Neural progenitor cell (in vitro differentiated cells): ENCODE data around the gene MED25.

ENCODE experiments used
- EZH2phosphoT487 ChIP-seq: fragments of 200-600 bp; sonication (generic); IDR thresholded peaks from 2 replicates; pipeline ENCODE4 v1.6.1; 2017; ENCODE audit warnings: antibody characterized with exemption
- TF ChIP-seq, protein P1 (sequence below): fragments of 200-600 bp; sonication (generic); IDR thresholded peaks from 2 replicates; pipeline ENCODE4 v1.5.1; 2017; ENCODE audit warnings: antibody characterized with exemption, mild to moderate bottlenecking

GRCh38 chr19:49863254-49863934 is 45.3 kb downstream of the MED25 start:
- TF ChIP-seq EZH2phosphoT487 = no peak
- TF ChIP-seq, protein P1, sequence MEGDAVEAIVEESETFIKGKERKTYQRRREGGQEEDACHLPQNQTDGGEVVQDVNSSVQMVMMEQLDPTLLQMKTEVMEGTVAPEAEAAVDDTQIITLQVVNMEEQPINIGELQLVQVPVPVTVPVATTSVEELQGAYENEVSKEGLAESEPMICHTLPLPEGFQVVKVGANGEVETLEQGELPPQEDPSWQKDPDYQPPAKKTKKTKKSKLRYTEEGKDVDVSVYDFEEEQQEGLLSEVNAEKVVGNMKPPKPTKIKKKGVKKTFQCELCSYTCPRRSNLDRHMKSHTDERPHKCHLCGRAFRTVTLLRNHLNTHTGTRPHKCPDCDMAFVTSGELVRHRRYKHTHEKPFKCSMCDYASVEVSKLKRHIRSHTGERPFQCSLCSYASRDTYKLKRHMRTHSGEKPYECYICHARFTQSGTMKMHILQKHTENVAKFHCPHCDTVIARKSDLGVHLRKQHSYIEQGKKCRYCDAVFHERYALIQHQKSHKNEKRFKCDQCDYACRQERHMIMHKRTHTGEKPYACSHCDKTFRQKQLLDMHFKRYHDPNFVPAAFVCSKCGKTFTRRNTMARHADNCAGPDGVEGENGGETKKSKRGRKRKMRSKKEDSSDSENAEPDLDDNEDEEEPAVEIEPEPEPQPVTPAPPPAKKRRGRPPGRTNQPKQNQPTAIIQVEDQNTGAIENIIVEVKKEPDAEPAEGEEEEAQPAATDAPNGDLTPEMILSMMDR = no peak
